Right lung (tissue), 5 donors: ENCODE data around the gene LMAN2. TPM values are rescaled to one million over a fixed set of nuclear protein-coding genes. Genes with fewer than 3 reads are reported as not detected.

ENCODE experiments used
- DNase-seq, 2 donors: peaks; one replicate each; pipeline ENCODE4 v3.0.0-alpha.2; 2013
- polyA plus RNA-seq, 5 donors: library from polyadenylated mRNA; unstranded; fragments of 120-200 nt; gene quantifications; one replicate each; pipeline versions ENCODE4 v1.2.1 to v1.2.3, GENCODE V29; 2013; ENCODE audit warnings: inconsistent platforms in 1 of 5, low replicate concordance in 1 of 5; ENCODE audit not compliant: insufficient read length in 5 of 5, insufficient read depth in 1 of 5

The LMAN2 gene
- polyA plus RNA-seq, 5 donors: 85.2 to 137 (median 105) TPM

- DNase-seq: no peak
Observed at GRCh38 chr5:177329883-177330282, 21.6 kb downstream of the LMAN2 start.

DNA sequence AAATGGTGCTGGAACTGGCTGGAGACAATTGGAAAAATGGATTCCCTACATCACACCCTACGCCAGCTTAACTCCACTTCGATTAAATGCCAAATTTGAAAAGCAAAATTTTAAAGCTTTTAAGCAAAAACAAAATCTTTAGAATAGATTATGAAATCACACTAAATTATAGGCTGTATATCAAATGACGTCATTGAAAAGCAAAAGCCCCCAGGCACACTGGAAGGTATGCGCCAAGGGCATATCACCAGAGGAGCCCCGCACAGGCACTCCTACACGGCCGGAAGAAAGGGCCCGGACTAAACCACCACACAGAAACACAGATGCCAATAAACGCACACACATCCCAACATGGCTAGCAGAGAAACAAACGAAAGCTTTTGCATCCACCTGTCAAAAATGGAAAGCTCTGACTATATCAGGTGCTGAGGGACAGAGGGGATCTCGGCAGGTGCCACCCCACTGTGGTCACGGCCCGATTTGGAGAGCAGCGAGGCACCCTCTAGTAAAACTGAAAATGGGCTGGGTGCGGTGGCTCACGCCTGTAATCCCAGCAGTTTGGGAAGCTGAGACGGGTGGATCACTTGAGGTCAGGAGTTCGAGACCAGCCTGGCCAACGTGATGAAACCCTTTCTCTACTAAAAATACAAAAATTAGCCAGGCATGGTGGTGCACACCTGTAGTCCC, 22.8 kb downstream of the LMAN2 start:
- DNase-seq: no peak

- DNase-seq: no peak
Observed at GRCh38 chr5:177327539-177328522, 23.6 kb downstream of the LMAN2 start.

DNA sequence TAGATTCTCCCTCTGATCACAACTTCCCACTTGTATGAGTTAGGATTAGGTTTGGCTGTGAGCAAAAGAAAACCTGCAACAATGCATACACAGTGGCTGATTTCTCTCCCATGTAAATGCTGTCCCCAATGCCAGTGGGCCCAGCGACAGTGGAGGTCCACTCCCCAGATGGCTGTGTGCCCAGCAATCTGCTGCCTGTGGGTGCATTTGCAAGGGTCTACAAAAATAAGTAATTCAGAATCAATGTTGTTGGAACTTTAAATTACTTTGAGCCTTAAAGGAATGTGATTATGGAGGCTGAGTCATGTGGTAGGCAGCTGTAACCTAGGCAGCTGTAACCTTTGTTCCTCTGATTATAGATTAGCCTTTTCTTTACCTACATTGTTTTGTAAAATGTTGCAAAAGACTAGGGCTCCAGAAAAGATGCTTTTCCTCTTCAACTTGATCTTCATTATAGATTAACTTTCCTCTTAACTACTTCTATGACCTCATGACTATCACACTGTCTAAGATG, 25.5 kb downstream of the LMAN2 start:
- DNase-seq: no peak

- DNase-seq: no peak
Observed at GRCh38 chr5:177320879-177321278, 30.6 kb downstream of the LMAN2 start.

GRCh38 chr5:177319913-177320588, 31.4 kb downstream of the LMAN2 start:
- no peak for DNase-seq

DNA sequence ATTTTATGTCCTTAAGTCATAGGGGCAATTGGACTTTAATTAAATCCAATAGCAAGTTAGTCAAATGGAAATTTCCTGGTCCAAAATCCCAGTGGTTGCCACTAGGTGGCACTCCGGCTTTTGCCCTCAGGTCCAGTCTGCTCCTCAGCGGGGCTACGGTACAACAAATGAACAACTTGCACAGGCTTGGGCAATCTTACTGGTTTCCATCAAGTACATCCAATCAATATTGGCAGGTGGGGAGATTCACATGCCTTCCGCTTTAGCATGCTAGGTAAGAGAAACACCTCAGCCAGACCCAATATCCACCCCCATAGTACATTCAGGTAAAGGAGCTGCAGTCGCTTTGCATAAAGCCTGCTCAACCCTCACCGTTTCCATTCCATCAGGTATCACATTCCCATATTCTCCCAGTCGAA, 33.5 kb downstream of the LMAN2 start:
- DNase-seq: no peak

DNA sequence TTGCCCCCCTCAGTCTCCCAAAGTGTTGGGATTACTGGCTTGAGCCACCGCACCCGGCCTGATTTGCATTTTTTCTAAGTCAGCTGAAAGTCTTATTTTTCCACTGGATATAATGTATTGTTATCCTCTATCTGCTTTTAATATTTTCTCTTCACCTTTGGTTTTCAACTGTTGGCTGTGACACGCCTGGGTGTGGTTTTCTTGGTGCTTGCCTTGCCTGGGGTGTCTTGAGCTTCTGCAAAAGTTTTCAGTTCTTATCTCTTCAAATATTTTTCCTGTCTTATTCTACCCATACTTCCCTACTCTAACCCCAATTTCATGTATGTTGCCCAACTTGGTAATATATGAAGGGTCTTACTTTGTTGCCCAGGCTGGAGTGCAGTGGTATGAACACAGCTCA, 35.5 kb downstream of the LMAN2 start:
- DNase-seq: no peak

- DNase-seq: no peak
Observed at GRCh38 chr5:177315411-177315810, 36.1 kb downstream of the LMAN2 start.

- no peak for DNase-seq
Observed at GRCh38 chr5:177314376-177315342, 36.8 kb downstream of the LMAN2 start.

DNA sequence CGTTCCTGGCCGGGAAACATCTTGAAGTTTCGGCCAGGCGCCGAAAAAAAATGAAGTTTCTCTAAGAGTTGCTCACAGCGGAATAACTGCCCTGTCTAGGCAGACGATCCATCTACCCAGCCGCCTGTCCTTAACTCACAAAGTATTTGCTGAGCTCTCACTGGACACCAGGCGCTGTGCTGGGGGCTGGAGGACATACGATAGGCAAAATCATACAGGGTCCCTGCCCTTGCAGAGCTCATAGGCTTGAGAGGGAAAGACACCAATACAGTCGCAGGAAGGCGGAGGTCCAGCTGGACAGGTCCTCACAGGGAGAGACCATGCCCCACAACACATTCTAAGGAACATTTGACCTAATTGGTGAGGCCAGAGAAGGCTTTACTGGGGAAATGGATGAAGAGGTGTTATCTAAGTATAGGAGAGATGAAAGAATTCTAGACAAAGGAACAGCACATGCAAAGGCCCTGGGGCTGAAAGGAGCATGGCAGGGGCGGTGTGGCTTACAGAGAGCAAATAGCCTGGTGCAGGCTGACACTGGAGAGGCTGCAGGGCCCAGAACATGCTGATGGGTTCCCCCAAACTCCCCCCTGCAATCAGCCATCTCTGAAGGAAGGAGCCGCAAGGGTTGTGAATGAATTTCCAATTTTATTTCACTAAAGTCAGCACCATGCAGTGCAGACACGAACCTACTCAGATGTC, 37.8 kb downstream of the LMAN2 start:
- DNase-seq: no peak

DNA sequence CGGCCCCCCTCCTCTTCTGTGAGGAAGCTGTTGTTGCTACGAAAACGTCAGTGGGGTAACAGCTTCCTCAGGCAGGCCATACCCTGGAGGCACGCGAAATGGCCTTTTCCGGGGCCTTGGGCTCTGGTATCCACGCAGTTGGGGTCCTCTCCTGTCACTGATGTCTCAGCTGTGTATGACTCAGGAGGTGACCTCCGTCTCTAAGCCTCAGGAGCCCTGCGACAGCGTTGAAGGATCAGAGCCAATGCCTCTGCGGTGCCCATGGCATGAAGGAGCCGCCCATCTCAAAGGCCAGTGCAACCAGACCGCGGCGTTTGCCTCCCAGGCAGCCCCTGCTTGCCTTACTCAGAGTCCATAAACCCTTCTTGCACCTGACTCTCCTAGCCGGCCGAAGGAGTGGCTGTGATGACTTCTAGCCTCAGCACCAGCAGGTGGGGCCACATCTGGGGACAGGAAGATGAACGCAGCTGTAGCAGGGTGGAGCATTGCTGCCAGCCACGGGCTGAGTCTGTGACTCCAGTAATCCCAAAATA, 38.8 kb downstream of the LMAN2 start:
- DNase-seq: no peak

DNA sequence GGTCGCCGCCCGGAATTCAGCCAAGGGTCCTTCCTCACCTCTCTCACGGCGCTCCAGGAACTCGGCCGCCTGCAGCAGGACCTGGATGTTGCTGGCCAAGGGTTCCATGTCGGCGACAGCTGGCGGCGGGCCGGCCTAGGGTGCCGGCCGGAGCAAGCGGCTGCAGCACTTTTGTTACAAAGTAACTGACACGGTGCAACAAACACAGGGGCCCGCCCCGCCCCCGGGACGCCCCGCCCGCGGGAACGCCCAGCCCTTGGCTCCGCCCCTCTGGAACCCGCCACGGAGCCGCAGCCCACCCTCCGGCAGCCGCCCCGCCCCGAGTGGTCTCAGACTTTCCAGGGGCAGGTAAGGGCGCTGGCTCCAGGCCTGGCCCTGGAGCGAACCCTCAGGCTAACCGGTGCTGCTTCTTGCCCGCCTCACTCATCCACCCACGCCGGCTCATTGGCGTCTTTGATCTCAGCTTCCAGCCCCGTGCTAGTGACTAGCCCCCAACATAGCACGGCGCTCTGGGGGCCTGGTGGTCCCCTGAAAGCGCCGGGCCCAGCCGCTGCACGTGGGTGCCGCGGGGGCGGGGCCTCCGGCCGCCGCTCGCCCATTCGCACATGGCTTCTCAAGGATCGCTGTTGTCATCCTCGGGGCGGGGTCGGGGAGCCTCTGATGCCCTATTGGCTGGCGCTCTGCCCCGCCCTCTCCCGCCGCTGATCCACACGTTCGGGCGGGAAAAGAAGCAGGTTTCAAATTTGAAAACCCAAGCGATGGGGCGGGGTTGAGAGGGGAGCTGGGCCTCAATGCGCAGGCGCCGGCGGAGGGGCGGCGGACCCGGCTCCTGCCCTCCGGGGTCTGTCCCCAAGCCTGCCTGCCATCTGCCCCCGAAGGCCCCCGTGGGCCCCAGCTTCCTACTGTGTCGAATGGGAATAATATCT, 39.5 kb downstream of the LMAN2 start, which contains the start of gene MXD3:
Gene MXD3, minus strand, starts transcription at position 176 of the 926 bp plus-strand sequence. Its CDS starts 68 bp downstream, at position 108.
- peak; percentile 88 to 90 for DNase-seq

- DNase-seq: no peak
Observed at GRCh38 chr5:177311392-177311722, 40.1 kb downstream of the LMAN2 start.

- DNase-seq: no peak
Observed at GRCh38 chr5:177310757-177311391, 40.6 kb downstream of the LMAN2 start.

GRCh38 chr5:177310332-177310731, 41.1 kb downstream of the LMAN2 start:
- DNase-seq: no peak

GRCh38 chr5:177309351-177310191, 41.9 kb downstream of the LMAN2 start:
- no peak for DNase-seq
